H1 (cell line): Measurements from ENCODE around the gene PTTG1IP.

Source experiments
- ATF3 ChIP-seq: IDR thresholded peaks from 2 replicates; pipeline ENCODE4 v1.6.1; 2011; ENCODE audit warnings: low read depth, mild to moderate bottlenecking, low read length; ENCODE audit not compliant: insufficient read depth
- BCL11A ChIP-seq, 2 experiments: IDR thresholded peaks; one replicate each; pipeline ENCODE4 v1.6.1; 2011; ENCODE audit warnings: low read depth in 2 of 2, low read length in 2 of 2, mild to moderate bottlenecking in 2 of 2
- CHD1 ChIP-seq: IDR thresholded peaks from 2 replicates; pipeline ENCODE4 v1.6.1; 2012; ENCODE audit warnings: low read depth, low read length, improper control_type of control experiment
- CHD2 ChIP-seq: IDR thresholded peaks from 2 replicates; pipeline ENCODE4 v1.6.1; 2012; ENCODE audit warnings: low read length, improper control_type of control experiment
- HDAC2 ChIP-seq, 2 experiments: fragments of 300-600 bp in 1 of 2; sonication (generic) in 1 of 2; IDR thresholded peaks; 2 replicates each; pipeline ENCODE4 v1.6.1; 2011 to 2012; ENCODE audit warnings: low read depth in 2 of 2, low read length in 2 of 2, mild to moderate bottlenecking in 2 of 2, moderate library complexity in 2 of 2, borderline replicate concordance in 1 of 2, inconsistent platforms in 1 of 2
- POLR2A ChIP-seq, 2 experiments: IDR thresholded peaks; 1 replicate in 1 of 2; 2 replicates in 1 of 2; pipeline ENCODE4 v1.6.1; 2011; ENCODE audit warnings: low read depth in 2 of 2, low read length in 2 of 2, mild to moderate bottlenecking in 2 of 2; ENCODE audit errors: control extremely low read depth in 1 of 2
- POLR2AphosphoS5 ChIP-seq: IDR thresholded peaks from 2 replicates; pipeline ENCODE4 v1.6.1; 2011; ENCODE audit warnings: low read depth, low read length
- SRF ChIP-seq: IDR thresholded peaks from 2 replicates; pipeline ENCODE4 v1.6.1; 2011; ENCODE audit warnings: mild to moderate bottlenecking, low read depth, low read length, moderate library complexity

- no peak for TF ChIP-seq POLR2AphosphoS5
- no peak for TF ChIP-seq ATF3
- no peak for TF ChIP-seq SRF
- TF ChIP-seq POLR2A (IDR thresholded peaks at IDR 0.05; ENCODE audit: control extremely low read depth in 1 of 2, low read depth in 2 of 2, low read length in 2 of 2): no peak
- TF ChIP-seq HDAC2 (IDR thresholded peaks at IDR 0.05; ENCODE audit: borderline replicate concordance in 1 of 2, low read depth in 2 of 2, low read length in 2 of 2): no peak
- TF ChIP-seq CHD1: no peak
- TF ChIP-seq CHD2: no peak
- no peak for TF ChIP-seq BCL11A (IDR thresholded peaks at IDR 0.05; ENCODE audit: low read depth in 2 of 2, low read length in 2 of 2)
These were observed 17.6 kb upstream of the PTTG1IP start for GRCh38 chr21:44890961-44891541.
